ENCODE results near the gene WWOX. TPM values are rescaled to one million over a fixed set of nuclear protein-coding genes. Genes with fewer than 3 reads are reported as not detected.

WWOX gene
- total RNA-seq, 6 experiments from 2014 or later = 13.0 to 24.3 (median 16.5) TPM

DNA sequence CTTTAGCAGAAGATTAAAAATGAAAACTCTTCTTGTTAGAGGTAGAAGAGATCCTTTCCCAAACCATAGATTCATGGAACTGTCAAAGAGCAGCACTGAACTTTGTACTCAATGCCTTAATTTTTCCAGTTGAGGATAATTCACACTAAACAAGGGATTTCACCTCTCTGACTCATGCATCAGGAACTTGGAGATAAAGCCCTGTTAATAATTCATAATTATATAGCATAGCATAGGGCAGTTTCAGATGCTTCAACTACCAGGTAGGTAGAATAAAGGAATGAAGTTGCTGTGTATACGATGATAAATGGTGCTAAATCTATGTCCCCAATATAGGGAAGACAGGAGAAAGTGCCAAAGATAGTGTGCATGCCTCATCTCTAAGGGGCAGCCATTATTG, 1050.7 kb downstream of the WWOX start:
- no peaks in the 10 kb centered on the region for H3K27me3 ChIP-seq
- no peak overlapping the region for H3K27ac ChIP-seq
- H3K4me1 ChIP-seq = no peaks in the 10 kb centered on the region
- intact Hi-C loops (cut with DNase I) = no loop called here
- no peak for TF ChIP-seq POLR2A (IDR thresholded peaks at IDR 0.05)
- TF ChIP-seq, protein P1, sequence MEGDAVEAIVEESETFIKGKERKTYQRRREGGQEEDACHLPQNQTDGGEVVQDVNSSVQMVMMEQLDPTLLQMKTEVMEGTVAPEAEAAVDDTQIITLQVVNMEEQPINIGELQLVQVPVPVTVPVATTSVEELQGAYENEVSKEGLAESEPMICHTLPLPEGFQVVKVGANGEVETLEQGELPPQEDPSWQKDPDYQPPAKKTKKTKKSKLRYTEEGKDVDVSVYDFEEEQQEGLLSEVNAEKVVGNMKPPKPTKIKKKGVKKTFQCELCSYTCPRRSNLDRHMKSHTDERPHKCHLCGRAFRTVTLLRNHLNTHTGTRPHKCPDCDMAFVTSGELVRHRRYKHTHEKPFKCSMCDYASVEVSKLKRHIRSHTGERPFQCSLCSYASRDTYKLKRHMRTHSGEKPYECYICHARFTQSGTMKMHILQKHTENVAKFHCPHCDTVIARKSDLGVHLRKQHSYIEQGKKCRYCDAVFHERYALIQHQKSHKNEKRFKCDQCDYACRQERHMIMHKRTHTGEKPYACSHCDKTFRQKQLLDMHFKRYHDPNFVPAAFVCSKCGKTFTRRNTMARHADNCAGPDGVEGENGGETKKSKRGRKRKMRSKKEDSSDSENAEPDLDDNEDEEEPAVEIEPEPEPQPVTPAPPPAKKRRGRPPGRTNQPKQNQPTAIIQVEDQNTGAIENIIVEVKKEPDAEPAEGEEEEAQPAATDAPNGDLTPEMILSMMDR (IDR thresholded peaks at IDR 0.05) = no peak
- no peak overlapping the region for H3K4me3 ChIP-seq
- ATAC-seq (no peak), DNase-seq (no peak)
- H3K9me3 ChIP-seq = no peaks in the 10 kb centered on the region
- H3K36me3 ChIP-seq = no peaks in the 10 kb centered on the region
- no CpG with 5 or more reads among the region's 1 CpG for WGBS (ENCODE audit: insufficient coverage, low coverage, low lambda C conversion rate, missing lambda C conversion rate)

DNA sequence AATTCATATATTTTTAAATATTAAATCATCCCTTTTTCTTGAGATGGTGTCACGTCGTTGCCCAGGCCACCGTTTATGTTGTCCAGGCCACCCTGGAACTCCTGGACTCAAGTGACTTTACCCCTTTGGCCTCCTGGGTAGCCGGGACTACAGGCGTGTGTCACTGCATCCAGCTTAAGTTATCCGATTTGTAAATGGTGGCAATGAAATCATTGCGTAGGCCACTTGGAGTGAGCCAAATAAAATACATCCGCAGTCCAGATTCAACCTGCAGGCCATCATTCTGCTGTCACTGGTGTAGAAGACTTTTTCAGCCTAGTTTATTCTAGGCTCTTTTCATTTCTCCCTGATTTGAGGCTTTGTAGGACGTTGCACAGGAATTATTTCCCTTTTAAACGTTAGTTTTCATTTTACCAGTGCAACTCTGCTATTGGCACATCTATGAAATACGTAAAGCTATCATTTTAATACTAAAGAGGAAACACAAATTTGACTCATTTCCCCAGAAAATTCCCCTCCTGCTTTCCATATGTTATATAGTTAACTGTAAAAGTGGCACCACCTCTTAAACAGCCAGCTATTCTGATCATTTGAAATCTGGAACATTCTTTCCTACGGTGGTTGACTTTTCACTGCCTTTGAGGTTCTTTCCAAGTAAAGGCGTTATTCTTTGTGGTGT, 1051.3 kb downstream of the WWOX start:
- no peaks in the 10 kb centered on the region for H3K36me3 ChIP-seq
- no peaks in the 10 kb centered on the region for H3K4me1 ChIP-seq
- H3K4me3 ChIP-seq = no peak overlapping the region
- WGBS (ENCODE audit: insufficient coverage, low coverage, low lambda C conversion rate, missing lambda C conversion rate) = 68% methylated on average over 10 of the region's 13 CpGs
- DNase-seq (no peak), ATAC-seq (no peak)
- intact Hi-C loops (cut with DNase I) = no loop called here
- H3K27me3 ChIP-seq = no peaks in the 10 kb centered on the region
- TF ChIP-seq, protein P1 (IDR thresholded peaks at IDR 0.05) = no peak
- no peak for TF ChIP-seq POLR2A (IDR thresholded peaks at IDR 0.05)
- H3K9me3 ChIP-seq = no peaks in the 10 kb centered on the region
- H3K27ac ChIP-seq = no peak overlapping the region

DNA sequence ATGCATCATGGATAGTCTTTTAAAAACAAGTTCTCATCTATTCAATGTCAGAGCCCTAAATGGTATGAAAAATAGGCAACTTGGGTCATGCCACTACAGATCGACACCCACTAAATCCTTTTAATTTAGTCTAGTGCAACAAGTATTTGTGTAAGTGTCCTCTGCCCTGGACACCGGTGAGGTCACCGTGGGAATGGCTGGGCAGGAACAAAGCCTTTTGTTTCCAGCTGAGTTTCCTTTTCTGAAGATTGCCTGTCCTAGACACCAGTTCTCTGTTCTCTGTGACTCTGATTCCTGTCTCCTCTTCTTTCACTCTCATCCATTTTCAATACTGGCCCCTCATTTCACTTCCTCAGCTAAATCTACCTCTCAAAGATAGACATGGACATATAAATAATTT, 1054.6 kb downstream of the WWOX start:
- Histone ChIP-seq H3K4me1 (no peaks in the 10 kb centered on the region), H3K27ac (no peak overlapping the region), H3K9me3 (no peaks in the 10 kb centered on the region), H3K27me3 (no peaks in the 10 kb centered on the region), H3K36me3 (no peaks in the 10 kb centered on the region), H3K4me3 (no peak overlapping the region)
- 57% methylated on average over 1 of the region's 3 CpGs for WGBS (ENCODE audit: insufficient coverage, low coverage, low lambda C conversion rate, missing lambda C conversion rate)
- ATAC-seq (peak in 1 of 4 donors; percentile 27), DNase-seq (no peak)
- TF ChIP-seq, protein P1 (IDR thresholded peaks at IDR 0.05) = no peak
- TF ChIP-seq POLR2A (IDR thresholded peaks at IDR 0.05) = no peak
- intact Hi-C loops (cut with DNase I) = no loop called here

DNA sequence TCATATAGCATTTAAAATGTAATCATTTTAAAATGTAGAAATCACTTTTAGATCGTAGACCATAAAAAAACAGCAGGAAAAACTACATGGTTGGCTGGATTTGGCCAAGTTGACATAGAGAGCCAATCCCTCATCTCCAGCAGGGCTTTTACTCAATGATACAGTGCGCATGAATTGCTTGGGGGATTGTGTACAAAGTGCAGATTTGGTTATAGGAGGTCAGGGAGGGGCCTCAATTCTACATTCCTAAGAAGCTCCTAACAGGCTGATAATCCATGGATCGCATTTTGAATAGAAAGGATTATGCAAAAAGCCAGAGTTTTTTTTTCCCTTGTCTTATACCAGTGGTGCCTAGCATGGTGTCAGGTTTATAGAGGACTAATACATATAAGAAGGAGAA, 1056.0 kb downstream of the WWOX start:
- DNase-seq (no peak), ATAC-seq (no peak)
- TF ChIP-seq POLR2A (IDR thresholded peaks at IDR 0.05) = no peak
- Histone ChIP-seq H3K27me3 (no peaks in the 10 kb centered on the region), H3K4me1 (no peaks in the 10 kb centered on the region), H3K27ac (no peak overlapping the region), H3K36me3 (no peaks in the 10 kb centered on the region), H3K9me3 (no peaks in the 10 kb centered on the region), H3K4me3 (no peak overlapping the region)
- WGBS (ENCODE audit: insufficient coverage, low coverage, low lambda C conversion rate, missing lambda C conversion rate) = 93% methylated on average over 3 of the region's 3 CpGs
- intact Hi-C loops (cut with DNase I) = no loop called here

DNA sequence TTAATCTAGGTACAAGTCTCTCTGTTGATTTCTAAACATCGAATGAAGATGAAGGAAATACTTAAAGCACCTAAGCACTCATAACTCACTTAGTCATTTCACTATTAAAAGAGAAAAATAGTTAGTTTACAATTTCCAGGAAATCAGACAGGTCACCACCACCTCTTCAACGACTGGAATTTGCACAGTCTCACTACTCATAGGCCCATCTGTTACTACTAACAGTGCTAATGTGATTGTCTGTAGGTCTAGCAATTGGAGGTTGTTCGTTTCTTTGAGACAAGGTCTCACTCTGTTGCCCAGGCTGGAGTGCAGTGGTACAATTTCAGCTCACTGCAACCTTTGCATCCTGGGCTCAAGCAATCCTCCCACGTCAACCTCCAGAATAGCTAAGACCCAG, 1056.5 kb downstream of the WWOX start:
- DNase-seq (no peak), ATAC-seq (no peak)
- Histone ChIP-seq H3K36me3 (no peaks in the 10 kb centered on the region), H3K4me1 (no peaks in the 10 kb centered on the region), H3K9me3 (no peaks in the 10 kb centered on the region), H3K27me3 (no peaks in the 10 kb centered on the region), H3K27ac (no peak overlapping the region), H3K4me3 (no peak overlapping the region)
- intact Hi-C loops (cut with DNase I) = no loop called here
- TF ChIP-seq POLR2A (IDR thresholded peaks at IDR 0.05) = no peak
- TF ChIP-seq, protein P1 (IDR thresholded peaks at IDR 0.05) = no peak
- WGBS (ENCODE audit: insufficient coverage, low coverage, low lambda C conversion rate, missing lambda C conversion rate) = 50% methylated on average over 1 of the region's 4 CpGs

Measured in right lobe of liver (tissue), 6 donors.